H1 (cell line): ENCODE results near the gene LCOR. TPM values are rescaled to one million over a fixed set of nuclear protein-coding genes. Genes with fewer than 3 reads are reported as not detected.
A peak's percentile ranks its signal among the peaks of the same experiment; 100 is the strongest.

Source experiments
- CTCF ChIA-PET: fragments of 300-600 bp; sonication (Branson Sonifier 250); formaldehyde crosslinking; loops from one replicate; lab custom pipeline; 2021; ENCODE audit not compliant: partially characterized antibody; lab: Charles Lee
- POLR2A ChIA-PET: fragments of 300-600 bp; sonication (Branson Sonifier 250); formaldehyde crosslinking; loops from one replicate; lab custom pipeline; 2021; ENCODE audit warnings: inconsistent platforms; ENCODE audit not compliant: partially characterized antibody; lab: Charles Lee
- DNase-seq, 2 experiments: peaks; one replicate each; pipeline versions ENCODE4 v3.0.0 to v3.0.0-alpha.2; 2010 to 2022; ENCODE audit warnings: low spot score in 2 of 2, low read depth in 1 of 2, mixed read lengths in 1 of 2
- FAIRE-seq: peaks from 2 replicates; lab custom pipeline; 2011; peaks lifted over from hg19 to GRCh38; lab: Jason Lieb, UNC
- H2AFZ ChIP-seq: 2 replicates; pipeline ENCODE4 v1.8.1; 2012; ENCODE audit warnings: low read length, inconsistent platforms
- H2AK5ac ChIP-seq: 2 replicates; pipeline ENCODE4 v1.6.1; 2013; ENCODE audit warnings: low read depth, low read length
- H2BK120ac ChIP-seq: replicated peaks from 2 replicates; pipeline ENCODE3; 2013; ENCODE audit warnings: low read depth, low read length, inconsistent platforms
- H2BK12ac ChIP-seq: 2 replicates; pipeline ENCODE4 v1.6.1; 2013; ENCODE audit warnings: low read depth, low read length
- H2BK15ac ChIP-seq: 2 replicates; pipeline ENCODE4 v1.6.1; 2013; ENCODE audit warnings: low read length
- H2BK20ac ChIP-seq: 2 replicates; pipeline ENCODE4 v1.6.1; 2013; ENCODE audit warnings: low read length
- H2BK5ac ChIP-seq: 2 replicates; pipeline ENCODE4 v1.6.1; 2013; ENCODE audit warnings: low read depth, low read length
- H3K14ac ChIP-seq: 2 replicates; pipeline ENCODE4 v1.6.1; 2013; ENCODE audit warnings: inconsistent platforms; ENCODE audit not compliant: insufficient read length
- H3K18ac ChIP-seq: 2 replicates; pipeline ENCODE4 v1.6.1; 2013; ENCODE audit warnings: low read length; ENCODE audit errors: extremely low read depth
- H3K23ac ChIP-seq: 2 replicates; pipeline ENCODE4 v1.6.1; 2013; ENCODE audit warnings: inconsistent platforms; ENCODE audit not compliant: insufficient read length
- H3K23me2 ChIP-seq: 2 replicates; pipeline ENCODE4 v1.6.1; 2013; ENCODE audit warnings: low read depth, low read length
- H3K27ac ChIP-seq: 2 replicates; pipeline ENCODE4 v1.6.1; 2011; ENCODE audit warnings: low read depth, low read length, inconsistent platforms
- H3K27me3 ChIP-seq, 4 experiments: replicated peaks in 1 of 4; 1 replicate in 1 of 4; 2 replicates in 3 of 4; pipeline versions ENCODE4 v1.6.1 to v1.8.1; 2011 to 2013; ENCODE audit warnings: low read length in 3 of 4, mild to moderate bottlenecking in 3 of 4, inconsistent platforms in 2 of 4, mixed read lengths in 2 of 4, moderate library complexity in 1 of 4; ENCODE audit not compliant: control insufficient read depth in 3 of 4, insufficient read depth in 3 of 4; ENCODE audit errors: extremely low read depth in 1 of 4
- H3K36me3 ChIP-seq, 4 experiments: 2 replicates each; pipeline versions ENCODE4 v1.6.1 to v1.8.1; 2011 to 2013; ENCODE audit warnings: mild to moderate bottlenecking in 4 of 4, low read length in 3 of 4, moderate library complexity in 2 of 4, control low read depth in 1 of 4, inconsistent platforms in 1 of 4; ENCODE audit not compliant: insufficient read depth in 4 of 4, control insufficient read depth in 2 of 4
- H3K4ac ChIP-seq: replicated peaks from 2 replicates; pipeline ENCODE3; 2013; ENCODE audit warnings: low read length, low read depth, mixed read lengths, inconsistent platforms; ENCODE audit not compliant: insufficient read length
- H3K4me1 ChIP-seq, 4 experiments: replicated peaks in 1 of 4; 1 replicate in 1 of 4; 2 replicates in 3 of 4; pipeline versions ENCODE4 v1.6.1 to v1.8.1; 2011 to 2013; ENCODE audit warnings: low read length in 3 of 4, inconsistent platforms in 2 of 4, mixed read lengths in 1 of 4; ENCODE audit not compliant: insufficient read depth in 4 of 4, control insufficient read depth in 3 of 4
- H3K4me2 ChIP-seq, 2 experiments: 2 replicates each; pipeline versions ENCODE4 v1.6.1 to v1.8.1; 2011 to 2013; ENCODE audit warnings: low read depth in 2 of 2, low read length in 2 of 2, control low read depth in 1 of 2, inconsistent platforms in 1 of 2, mild to moderate bottlenecking in 1 of 2; ENCODE audit not compliant: insufficient read depth in 1 of 2
- H3K4me3 ChIP-seq, 4 experiments: fragments of 200-600, 300-600 bp in 1 of 4; sonication (generic), shearing (Covaris generic), sonication (Bioruptor Twin) in 1 of 4; 2 replicates each; pipeline versions ENCODE4 v1.5.1 to v1.8.1; 2011 to 2016; ENCODE audit warnings: low read length in 4 of 4, low read depth in 3 of 4, control low read depth in 2 of 4, inconsistent platforms in 2 of 4, mild to moderate bottlenecking in 2 of 4, mixed read lengths in 1 of 4, moderate library complexity in 1 of 4; ENCODE audit not compliant: insufficient read depth in 2 of 4; ENCODE audit errors: extremely low read depth in 1 of 4
- H3K56ac ChIP-seq: replicated peaks from 2 replicates; pipeline ENCODE3; 2013; ENCODE audit warnings: low read depth, mild to moderate bottlenecking, mixed read lengths, low read length, inconsistent platforms; ENCODE audit not compliant: insufficient read length
- H3K79me1 ChIP-seq: 2 replicates; pipeline ENCODE4 v1.6.1; 2013; ENCODE audit warnings: low read depth, low read length, control low read depth
- H3K79me2 ChIP-seq, 2 experiments: 2 replicates each; pipeline versions ENCODE4 v1.6.1 to v1.8.1; 2012 to 2013; ENCODE audit warnings: low read length in 2 of 2, mild to moderate bottlenecking in 2 of 2, inconsistent platforms in 1 of 2; ENCODE audit not compliant: insufficient read depth in 2 of 2, control insufficient read depth in 1 of 2
- H3K9ac ChIP-seq, 4 experiments: replicated peaks in 1 of 4; 1 replicate in 1 of 4; 2 replicates in 3 of 4; pipeline versions ENCODE4 v1.6.1 to v1.8.1; 2011 to 2013; ENCODE audit warnings: low read depth in 3 of 4, low read length in 3 of 4, control low read depth in 2 of 4, mild to moderate bottlenecking in 2 of 4, moderate library complexity in 2 of 4, inconsistent platforms in 1 of 4; ENCODE audit errors: extremely low read depth in 1 of 4
- H3K9me3 ChIP-seq, 2 experiments: 2 replicates each; pipeline versions ENCODE4 v1.6.1 to v1.8.1; 2012 to 2013; ENCODE audit warnings: mild to moderate bottlenecking in 2 of 2, moderate library complexity in 2 of 2, control low read depth in 1 of 2, inconsistent platforms in 1 of 2, low read depth in 1 of 2, low read length in 1 of 2, mixed read lengths in 1 of 2; ENCODE audit not compliant: insufficient read depth in 2 of 2
- H4K20me1 ChIP-seq, 2 experiments: replicated peaks in 1 of 2; 2 replicates each; pipeline versions ENCODE3 to v1.8.1; 2011 to 2013; ENCODE audit warnings: inconsistent platforms in 2 of 2, low read length in 2 of 2, mild to moderate bottlenecking in 1 of 2; ENCODE audit not compliant: insufficient read depth in 2 of 2, control insufficient read depth in 1 of 2
- H4K5ac ChIP-seq: 2 replicates; pipeline ENCODE4 v1.6.1; 2013; ENCODE audit warnings: low read length, low read depth, mixed read lengths, inconsistent platforms; ENCODE audit not compliant: insufficient read length
- H4K8ac ChIP-seq: 2 replicates; pipeline ENCODE4 v1.8.0; 2013; ENCODE audit warnings: mild to moderate bottlenecking, moderate library complexity, low read length, inconsistent platforms; ENCODE audit not compliant: insufficient read depth; ENCODE audit errors: extremely low read depth
- H4K91ac ChIP-seq: replicated peaks from 2 replicates; pipeline ENCODE3; 2013; ENCODE audit warnings: low read length, mixed read lengths, inconsistent platforms; ENCODE audit not compliant: insufficient read length
- MAFK ChIP-seq: IDR thresholded peaks from 2 replicates; pipeline ENCODE4 v1.6.1; 2012; ENCODE audit warnings: low read depth, mild to moderate bottlenecking, improper control_type of control experiment, low read length
- SIX5 ChIP-seq: IDR thresholded peaks from 2 replicates; pipeline ENCODE4 v1.6.1; 2011; ENCODE audit warnings: mild to moderate bottlenecking, low read depth, low read length
- SUZ12 ChIP-seq: fragments of 200-600 bp; sonication (generic); IDR thresholded peaks from 2 replicates; pipeline ENCODE4 v1.6.1; 2012; ENCODE audit warnings: mild to moderate bottlenecking, inconsistent platforms, low read length, moderate library complexity, mixed read lengths
- WGBS, 2 experiments: shearing (Covaris generic) in 1 of 2; methylation state at CpG; one replicate each; pipeline versions ENCODE4 v1.1.6 to v1.1.7; 2013 to 2015; ENCODE audit warnings: low lambda C conversion rate in 2 of 2, mixed read lengths in 2 of 2, inconsistent platforms in 1 of 2, low coverage in 1 of 2, missing lambda C conversion rate in 1 of 2; ENCODE audit not compliant: insufficient replicate concordance in 2 of 2, insufficient coverage in 1 of 2, insufficient read length in 1 of 2; ENCODE audit errors: extremely low coverage in 1 of 2, missing lambda C conversion rate in 1 of 2; 5-methylcytosine and 5-hydroxymethylcytosine counted together
- polyA plus RNA-seq, 7 experiments: library from polyadenylated mRNA; depleted of rRNA in 3 of 7; stranded (reverse) in 5 of 7; unstranded in 2 of 7; fragments of >200 nt in 5 of 7; fragments of 200-250 nt in 2 of 7; gene quantifications; 1 replicate in 5 of 7; 2 replicates in 1 of 7; 4 replicates in 1 of 7; pipeline versions ENCODE4 v1.2.1 to v1.2.3, GENCODE V29; 2011 to 2013; ENCODE audit warnings: missing spikeins in 2 of 7, mixed read lengths in 2 of 7
- total RNA-seq: library from RNA; stranded (reverse); fragmentation: NEBNext Ultra II Directional; extraction: Animal tissue kit (Norgen Biotek cat#: 25700); gene quantifications from 2 replicates; pipeline ENCODE4 v1.2.1, GENCODE V29; 2021
- TF ChIP-seq, protein P1 (sequence below): IDR thresholded peaks from 2 replicates; pipeline ENCODE4 v1.6.1; 2011; ENCODE audit warnings: low read length, improper control_type of control experiment

Gene LCOR
- total and polyA plus RNA-seq, 2 of the 8 experiments (the other 6 are each of a cell fraction or from before 2014, with no cell fraction given), result 4.7 to 25.5 TPM

DNA sequence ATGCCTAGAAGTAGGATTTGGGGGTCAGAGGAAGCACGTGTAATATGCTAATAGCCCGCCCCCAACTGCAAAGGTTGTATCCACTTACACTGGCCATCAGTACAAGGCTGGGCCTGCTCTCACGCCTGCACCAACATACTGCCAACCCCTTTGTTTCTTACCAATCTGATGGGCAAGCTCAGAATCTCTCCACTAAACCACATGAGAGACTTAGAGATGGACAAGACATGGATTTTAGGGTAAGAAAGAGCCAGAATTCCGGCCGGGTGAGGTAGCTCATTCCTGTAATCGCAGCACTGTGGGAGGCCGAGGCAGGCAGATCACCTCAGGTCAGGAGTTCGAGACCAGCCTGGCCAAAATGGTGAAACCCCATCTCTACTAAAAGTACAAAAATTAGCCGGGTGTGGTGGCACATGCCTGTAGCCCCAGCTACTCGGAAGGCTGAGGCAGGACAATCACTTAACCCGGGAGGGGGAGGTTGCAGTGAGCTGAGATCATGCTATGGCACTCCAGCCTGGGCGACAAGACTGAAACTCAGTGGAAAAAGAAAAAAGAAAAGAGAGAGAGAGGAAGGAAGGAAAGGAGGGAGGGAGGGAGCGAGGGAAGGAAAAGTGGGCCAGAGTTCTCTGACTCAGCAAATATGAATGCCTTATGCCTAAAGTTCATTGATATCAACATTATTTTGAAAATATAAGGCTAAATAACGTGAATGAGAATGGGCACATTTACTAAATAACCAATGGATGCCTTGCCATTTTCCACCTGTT lies 191.5 kb downstream of the LCOR start:
- Histone ChIP-seq H3K4me2 (no peak overlapping the region), H4K8ac (no peak overlapping the region), H2AFZ (no peak overlapping the region), H2BK12ac (no peak overlapping the region), H4K20me1 (no peaks in the 10 kb centered on the region), H3K9ac (no peak overlapping the region), H3K18ac (no peak overlapping the region), H3K79me2 (no peaks in the 10 kb centered on the region), H4K91ac (no peak overlapping the region), H3K4me3 (no peak overlapping the region), H3K27me3 (no peaks in the 10 kb centered on the region), H3K9me3 (no peaks in the 10 kb centered on the region), H2BK5ac (no peak overlapping the region), H3K27ac (no peak overlapping the region), H4K5ac (no peak overlapping the region), H3K4ac (no peak overlapping the region), H3K14ac (no peak overlapping the region), H3K4me1 (peaks cover 0 to 9% (median 4%) of the 10 kb centered on the region in 4 experiments; a peak in 4 of 7 replicates), H3K36me3 (no peaks in the 10 kb centered on the region), H3K56ac (no peak overlapping the region), H3K23me2 (no peaks in the 10 kb centered on the region), H3K23ac (no peak overlapping the region), H2BK15ac (no peak overlapping the region), H3K79me1 (no peaks in the 10 kb centered on the region), H2BK20ac (no peak overlapping the region), H2AK5ac (no peak overlapping the region), H2BK120ac (no peak overlapping the region)
- FAIRE-seq (no peak), DNase-seq (no peak)
- CTCF ChIA-PET, result interaction anchor here (0.8 to 9.9 kb wide), 10 partner anchors 11 to 384 kb away, joined by 3 to 129 read pairs (median 4); no protein-coding TSS in a partner anchor
- WGBS, 2 experiments, result 88% methylated on average over 13 of the region's 14 CpGs; no CpG with 5 or more reads in 1 of the 2 experiments
- TF ChIP-seq, protein P1, sequence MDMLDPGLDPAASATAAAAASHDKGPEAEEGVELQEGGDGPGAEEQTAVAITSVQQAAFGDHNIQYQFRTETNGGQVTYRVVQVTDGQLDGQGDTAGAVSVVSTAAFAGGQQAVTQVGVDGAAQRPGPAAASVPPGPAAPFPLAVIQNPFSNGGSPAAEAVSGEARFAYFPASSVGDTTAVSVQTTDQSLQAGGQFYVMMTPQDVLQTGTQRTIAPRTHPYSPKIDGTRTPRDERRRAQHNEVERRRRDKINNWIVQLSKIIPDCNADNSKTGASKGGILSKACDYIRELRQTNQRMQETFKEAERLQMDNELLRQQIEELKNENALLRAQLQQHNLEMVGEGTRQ, result no peak
- TF ChIP-seq SUZ12 (no peak), SIX5 (no peak), MAFK (0 out of 2 replicates have a peak, but pooled peaks have one; percentile 24)
- POLR2A ChIA-PET, result no interaction called here
